NCI-H1105 treated with DMSO at 0.1 percent for 48 hours (cell line): Measurements from ENCODE around the gene ACSM6.
"Not testable (repeated sequence)": the region's sequence is repeated elsewhere in the genome, so short reads cannot be mapped to it uniquely, and the experiment has no call there.

Experiments used
- DNase-seq: peaks from one replicate; lab custom pipeline; 2025; lab: John Stamatoyannopoulos, UW

The ACSM6 gene

GRCh38 chr10:95193944-95194343, at the start of gene ACSM6:
TSS of gene ACSM6 (plus strand) at chr10:95194238. CDS start at chr10:95194486, 248 bp downstream.
- no peak for DNase-seq

- no peak for DNase-seq
Measured at GRCh38 chr10:95168694-95169093, 25.3 kb upstream of the ACSM6 start.

- DNase-seq: no peak
Measured at GRCh38 chr10:95169522-95169921, 24.5 kb upstream of the ACSM6 start.

- DNase-seq: no peak
Measured at GRCh38 chr10:95170790-95171189, 23.2 kb upstream of the ACSM6 start.

- DNase-seq: no peak
Measured at GRCh38 chr10:95171336-95171735, 22.7 kb upstream of the ACSM6 start.

- no peak for DNase-seq
Measured at GRCh38 chr10:95172851-95173250, 21.2 kb upstream of the ACSM6 start.

GRCh38 chr10:95176101-95176500, 17.9 kb upstream of the ACSM6 start:
- DNase-seq: no peak

GRCh38 chr10:95177429-95177828, 16.6 kb upstream of the ACSM6 start:
- no peak for DNase-seq

GRCh38 chr10:95178266-95178665, 15.8 kb upstream of the ACSM6 start:
- DNase-seq: no peak

GRCh38 chr10:95178797-95179196, 15.2 kb upstream of the ACSM6 start:
- DNase-seq: no peak

- DNase-seq: no peak
Measured at GRCh38 chr10:95181726-95182125, 12.3 kb upstream of the ACSM6 start.

GRCh38 chr10:95183271-95184230, 10.5 kb upstream of the ACSM6 start:
- peak; percentile 69 for DNase-seq

- no peak for DNase-seq
Measured at GRCh38 chr10:95187617-95188016, 6.4 kb upstream of the ACSM6 start.

- no peak for DNase-seq
Measured at GRCh38 chr10:95188593-95188992, 5.4 kb upstream of the ACSM6 start.

- no peak for DNase-seq
Measured at GRCh38 chr10:95196046-95196445, 2.0 kb downstream of the ACSM6 start.

GRCh38 chr10:95201736-95202135, 7.7 kb downstream of the ACSM6 start:
- DNase-seq: no peak

GRCh38 chr10:95202865-95203264, 8.8 kb downstream of the ACSM6 start:
- DNase-seq: not testable (repeated sequence)

- no peak for DNase-seq
Measured at GRCh38 chr10:95208702-95209391, 14.8 kb downstream of the ACSM6 start.

GRCh38 chr10:95209509-95210127, 15.6 kb downstream of the ACSM6 start:
- no peak for DNase-seq

- no peak for DNase-seq
Measured at GRCh38 chr10:95211606-95212279, 17.7 kb downstream of the ACSM6 start.

- DNase-seq: peak; percentile 40
Measured at GRCh38 chr10:95214369-95214768, 20.3 kb downstream of the ACSM6 start.

- no peak for DNase-seq
Measured at GRCh38 chr10:95214793-95215192, 20.8 kb downstream of the ACSM6 start.
